ENCODE results near the gene PROP1. TPM values are rescaled to one million over a fixed set of nuclear protein-coding genes. Genes with fewer than 3 reads are reported as not detected.
"Not testable (repeated sequence)": the region's sequence is repeated elsewhere in the genome, so short reads cannot be mapped to it uniquely, and the experiment has no call there.

PROP1 gene
- total RNA-seq, 1 donor from 2014 or later, result not detected

- Histone ChIP-seq H3K4me3 (no peak overlapping the region), H3K27me3 (no peaks in the 10 kb centered on the region), H3K36me3 (no peaks in the 10 kb centered on the region), H3K9me3 (peaks cover 0 to 5% of the 10 kb centered on the region in 2 donors), H3K4me1 (no peaks in the 10 kb centered on the region), H3K27ac (no peak overlapping the region)
- no peak for DNase-seq (ENCODE audit: low spot score in 2 of 2)
- intact Hi-C loops (cut with DNase I), result no loop called here
- TF ChIP-seq CTCF (IDR thresholded peaks at IDR 0.05), result no peak
Measured at GRCh38 chr5:177972613-177973012, 23.4 kb downstream of the PROP1 start.

DNA sequence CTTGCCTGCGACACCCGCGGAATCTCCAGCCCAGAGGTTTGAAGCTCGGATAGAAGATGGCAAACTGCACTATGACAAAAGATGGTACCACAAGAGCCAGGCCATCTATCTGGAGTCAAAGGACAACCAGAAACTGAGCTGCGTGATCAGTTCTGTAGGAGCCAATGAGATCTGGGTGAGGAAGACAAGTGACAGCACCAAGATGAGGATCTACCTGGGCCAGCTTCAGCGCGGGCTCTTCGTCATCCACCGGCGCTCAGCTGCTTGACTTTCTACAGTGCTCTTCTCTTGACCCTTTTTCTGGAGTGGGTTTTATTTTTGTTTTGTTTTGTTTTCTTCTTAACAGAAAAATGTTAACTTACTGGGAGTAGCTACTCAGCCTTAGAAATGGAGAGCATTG is 24.0 kb downstream of the PROP1 start:
- intact Hi-C loops (cut with DNase I); H3K36me3 ChIP-seq; DNase-seq (ENCODE audit: low spot score in 2 of 2); H3K4me1 ChIP-seq; H3K9me3 ChIP-seq; H3K4me3 ChIP-seq; H3K27ac ChIP-seq; H3K27me3 ChIP-seq: not testable (repeated sequence)

DNA sequence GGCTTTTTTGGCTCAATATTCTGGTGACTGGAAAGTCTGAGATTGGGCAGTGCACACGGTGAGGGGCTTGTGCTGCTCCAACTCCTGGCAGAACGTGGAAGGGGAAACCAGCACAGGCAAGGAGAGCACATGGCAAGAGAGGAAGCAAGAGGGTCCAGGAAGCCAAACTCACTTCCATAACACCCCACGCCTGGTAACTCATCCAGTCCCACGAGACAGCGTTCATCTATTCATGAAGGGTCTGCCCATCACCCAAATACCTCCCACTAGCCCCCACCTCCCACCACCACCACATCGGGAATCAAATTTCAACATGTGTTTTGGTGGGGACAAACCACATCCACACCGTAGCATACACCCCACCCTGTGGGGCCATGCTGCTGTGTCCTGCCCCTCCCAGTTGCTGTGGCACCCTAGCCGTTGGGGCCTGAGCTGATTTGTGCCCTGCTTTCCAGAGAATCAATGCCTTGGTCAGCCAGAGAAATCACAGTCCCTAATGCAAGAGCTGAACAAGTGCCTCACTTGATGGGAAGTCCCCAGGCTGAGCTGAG is 27.3 kb downstream of the PROP1 start:
- no peaks in the 10 kb centered on the region for H3K36me3 ChIP-seq
- intact Hi-C loops (cut with DNase I), result no loop called here
- TF ChIP-seq CTCF (IDR thresholded peaks at IDR 0.05), result no peak
- no peak overlapping the region for H3K4me3 ChIP-seq
- no peaks in the 10 kb centered on the region for H3K9me3 ChIP-seq
- H3K27me3 ChIP-seq, result no peaks in the 10 kb centered on the region
- DNase-seq (ENCODE audit: low spot score in 2 of 2), result no peak
- no peak overlapping the region for H3K27ac ChIP-seq
- H3K4me1 ChIP-seq, result no peaks in the 10 kb centered on the region

DNA sequence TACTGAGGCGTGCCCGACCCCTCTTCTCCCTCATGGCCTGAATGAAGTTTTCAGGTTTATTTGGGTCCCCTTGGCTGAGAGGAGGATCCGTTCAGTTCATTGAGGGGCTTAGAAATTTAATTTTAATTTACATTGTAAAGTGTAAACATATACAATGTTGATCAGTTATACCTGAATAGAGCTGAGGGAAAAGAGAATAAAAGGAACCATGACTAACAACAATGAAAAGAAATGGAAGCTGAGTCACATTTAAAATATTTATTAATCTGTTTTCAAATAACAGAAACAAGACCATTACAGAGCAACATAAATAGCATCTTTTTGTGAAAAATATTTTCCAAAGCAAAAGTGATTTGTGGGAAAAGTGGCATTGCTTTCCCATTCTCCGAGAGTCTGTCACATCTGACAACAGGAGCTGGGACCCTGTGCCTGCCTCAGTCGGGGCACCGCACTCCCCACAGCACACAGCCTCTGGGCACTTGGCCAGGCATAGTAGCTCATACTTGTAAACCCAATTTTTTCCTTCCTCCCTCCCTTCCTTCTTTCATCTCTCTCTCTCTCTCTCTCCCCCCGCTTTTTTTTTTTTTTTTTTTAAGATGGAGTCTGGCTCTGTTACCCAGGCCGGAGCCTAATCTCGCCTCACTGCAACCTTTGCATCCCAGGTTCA is 28.7 kb downstream of the PROP1 start:
- Histone ChIP-seq H3K4me3 (no peak overlapping the region), H3K36me3 (no peaks in the 10 kb centered on the region), H3K4me1 (no peaks in the 10 kb centered on the region), H3K27ac (no peak overlapping the region), H3K27me3 (no peaks in the 10 kb centered on the region), H3K9me3 (no peaks in the 10 kb centered on the region)
- no peak for TF ChIP-seq CTCF (IDR thresholded peaks at IDR 0.05)
- no peak for DNase-seq (ENCODE audit: low spot score in 2 of 2)
- intact Hi-C loops (cut with DNase I), result no loop called here

GRCh38 chr5:177966839-177967166 is 29.2 kb downstream of the PROP1 start:
- H3K4me1 ChIP-seq, result no peaks in the 10 kb centered on the region
- no peak overlapping the region for H3K27ac ChIP-seq
- TF ChIP-seq CTCF (IDR thresholded peaks at IDR 0.05), result no peak
- no peak for DNase-seq (ENCODE audit: low spot score in 2 of 2)
- intact Hi-C loops (cut with DNase I), result no loop called here
- no peaks in the 10 kb centered on the region for H3K27me3 ChIP-seq
- H3K9me3 ChIP-seq, result no peaks in the 10 kb centered on the region
- no peak overlapping the region for H3K4me3 ChIP-seq
- H3K36me3 ChIP-seq, result no peaks in the 10 kb centered on the region

DNA sequence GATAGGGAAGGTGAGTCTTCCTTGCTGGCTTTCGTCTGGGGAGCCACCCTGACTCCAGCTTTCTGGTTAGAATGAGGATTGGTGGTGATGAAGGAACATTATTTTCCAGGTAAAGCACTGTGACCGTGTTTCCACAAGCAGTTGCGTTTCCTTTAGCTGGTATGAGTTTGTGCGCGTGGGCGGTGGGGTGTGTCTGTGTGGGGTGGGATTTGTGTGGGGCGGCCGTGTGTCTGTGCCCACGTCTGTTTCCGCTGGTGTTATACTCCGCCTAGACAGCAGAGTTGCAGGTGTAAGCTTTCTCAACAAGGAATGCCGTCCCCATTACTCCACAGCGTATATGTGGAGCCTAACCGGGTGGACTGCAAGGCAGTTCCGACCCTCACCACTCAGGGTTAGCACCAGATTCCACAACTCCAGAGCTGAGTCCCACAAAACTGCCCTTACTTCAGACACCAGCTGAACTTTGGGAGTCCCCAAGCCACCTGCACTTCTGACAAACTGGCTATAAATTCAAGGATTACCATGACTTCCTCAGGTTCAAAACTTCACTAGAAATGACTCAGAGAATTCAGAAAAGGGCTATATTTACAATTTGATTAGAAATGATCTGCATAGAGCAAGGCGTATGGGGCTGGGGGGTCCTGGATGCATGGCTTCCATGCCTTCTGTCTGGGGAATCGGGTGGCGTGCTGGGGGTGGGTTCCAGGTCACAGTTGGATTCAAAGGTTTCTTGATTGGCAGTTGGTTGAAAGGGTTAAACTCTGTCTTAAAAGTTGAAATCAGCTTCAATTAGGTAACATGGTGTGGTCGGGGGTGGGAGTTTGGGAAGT is 29.8 kb downstream of the PROP1 start:
- no peak for DNase-seq (ENCODE audit: low spot score in 2 of 2)
- Histone ChIP-seq H3K9me3 (no peaks in the 10 kb centered on the region), H3K27me3 (no peaks in the 10 kb centered on the region), H3K27ac (no peak overlapping the region), H3K4me1 (no peaks in the 10 kb centered on the region), H3K4me3 (no peak overlapping the region), H3K36me3 (no peaks in the 10 kb centered on the region)
- no peak for TF ChIP-seq CTCF (IDR thresholded peaks at IDR 0.05)
- intact Hi-C loops (cut with DNase I), result no loop called here
